Smooth muscle cell (in vitro differentiated cells): ENCODE results near the gene CBLN3. TPM values are rescaled to one million over a fixed set of nuclear protein-coding genes. Genes with fewer than 3 reads are reported as not detected.

Experiments
- DNase-seq: peaks from one replicate; lab custom pipeline; 2025; ENCODE audit not compliant: unreplicated experiment; lab: John Stamatoyannopoulos, UW
- H2AFZ ChIP-seq: fragments of 200-600 bp; sonication (generic); 2 replicates; pipeline ENCODE4 v1.6.0; 2016; ENCODE audit warnings: antibody characterized with exemption, low read depth, mild to moderate bottlenecking
- H3F3A ChIP-seq: fragments of 200-600 bp; sonication (generic); 2 replicates; pipeline ENCODE4 v1.6.0; 2017; ENCODE audit warnings: antibody characterized with exemption, low read depth
- H3K27ac ChIP-seq: fragments of 200-600 bp; sonication (generic); 2 replicates; pipeline ENCODE4 v1.5.1; 2016; ENCODE audit warnings: low read depth, mild to moderate bottlenecking
- H3K27me3 ChIP-seq: fragments of 200-600 bp; sonication (generic); 2 replicates; pipeline ENCODE4 v1.6.1; 2016; ENCODE audit warnings: low read depth, mild to moderate bottlenecking
- H3K36me3 ChIP-seq: fragments of 200-600 bp; sonication (generic); 2 replicates; pipeline ENCODE4 v1.5.1; 2016; ENCODE audit warnings: low read depth
- H3K4me1 ChIP-seq: fragments of 200-600 bp; sonication (generic); 2 replicates; pipeline ENCODE4 v1.5.1; 2016; ENCODE audit warnings: low read depth
- H3K4me2 ChIP-seq: fragments of 200-600 bp; sonication (generic); 2 replicates; pipeline ENCODE4 v1.6.0; 2016; ENCODE audit warnings: mild to moderate bottlenecking
- H3K4me3 ChIP-seq: fragments of 200-600 bp; sonication (generic); 2 replicates; pipeline ENCODE4 v1.5.1; 2016; ENCODE audit warnings: mild to moderate bottlenecking
- H3K79me2 ChIP-seq: fragments of 200-600 bp; sonication (generic); 2 replicates; pipeline ENCODE4 v1.6.0; 2016; ENCODE audit warnings: low read depth, mild to moderate bottlenecking
- H3K9ac ChIP-seq: fragments of 200-600 bp; sonication (generic); 2 replicates; pipeline ENCODE4 v1.6.0; 2016; ENCODE audit warnings: low read depth
- H3K9me3 ChIP-seq: fragments of 200-600 bp; sonication (generic); replicated peaks from 2 replicates; pipeline ENCODE4 v1.5.1; 2016; ENCODE audit warnings: low read depth
- H4K20me1 ChIP-seq: fragments of 200-600 bp; sonication (generic); 2 replicates; pipeline ENCODE4 v1.6.0; 2016; ENCODE audit warnings: low read depth
- CTCF ChIP-seq: fragments of 200-600 bp; sonication (generic); IDR thresholded peaks from 2 replicates; pipeline ENCODE4 v1.5.1; 2017; ENCODE audit warnings: borderline replicate concordance, mild to moderate bottlenecking, antibody characterized with exemption; ENCODE audit not compliant: insufficient read depth, poor library complexity, severe bottlenecking
- WGBS: methylation state at CpG from one replicate; pipeline ENCODE4 v1.1.7; 2016; ENCODE audit warnings: low lambda C conversion rate; 5-methylcytosine and 5-hydroxymethylcytosine counted together
- polyA plus RNA-seq: library from polyadenylated mRNA; unstranded; fragments of >200 nt; fragmentation: Nextera tagmentation; extraction: Ambion mirVana; gene quantifications from 2 replicates; pipeline ENCODE4 v1.2.1, GENCODE V29; 2016
- total RNA-seq: library from RNA; depleted of rRNA; stranded (reverse); fragments of >200 nt; gene quantifications from 2 replicates; pipeline ENCODE4 v1.2.3, GENCODE V29; 2014

The CBLN3 gene
- total and polyA plus RNA-seq, 2 experiments from 2014 or later: 1.1 to 1.6 TPM

- no peaks in the 10 kb centered on the region for H3K36me3 ChIP-seq
- peaks cover 3% of the 10 kb centered on the region for H3K4me1 ChIP-seq
- WGBS: 97% methylated on average over 2 of the region's 2 CpGs
These were observed 5.8 kb upstream of the CBLN3 start for GRCh38 chr14:24435192-24435810.

DNA sequence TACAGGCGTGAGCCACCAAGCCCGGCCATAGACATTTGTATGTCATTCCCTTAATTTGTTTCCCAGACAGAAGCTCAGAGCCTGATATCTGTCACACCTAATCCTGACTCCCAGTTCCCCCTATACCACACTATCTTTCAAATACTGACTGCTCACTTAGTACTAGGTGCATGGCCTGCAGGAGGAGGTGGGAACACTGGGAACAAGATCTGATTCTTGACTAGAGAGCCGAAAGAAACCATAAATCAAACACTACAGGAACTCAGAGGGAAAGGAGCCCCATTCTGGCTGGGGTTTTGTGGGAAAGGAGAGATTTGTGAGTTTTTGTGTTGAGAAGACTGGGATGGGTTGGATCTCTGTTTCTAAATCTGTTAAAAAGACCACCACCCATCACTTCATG, 5.2 kb upstream of the CBLN3 start:
- WGBS: 90% methylated on average over 3 of the region's 3 CpGs
- peaks cover 3% of the 10 kb centered on the region for H3K4me1 ChIP-seq
- H3K4me2 ChIP-seq: no peak overlapping the region
- H2AFZ ChIP-seq: no peak overlapping the region
- no peaks in the 10 kb centered on the region for H3K36me3 ChIP-seq
- no peak overlapping the region for H3K27ac ChIP-seq
- H3F3A ChIP-seq: peaks cover 18% of the 10 kb centered on the region
- no peak overlapping the region for H3K9ac ChIP-seq
- H3K27me3 ChIP-seq: no peaks in the 10 kb centered on the region
- peaks cover 34% of the 10 kb centered on the region for H4K20me1 ChIP-seq
- H3K79me2 ChIP-seq: peaks cover 19% of the 10 kb centered on the region
- DNase-seq: no peak
- H3K9me3 ChIP-seq: no peaks in the 10 kb centered on the region
- no peak overlapping the region for H3K4me3 ChIP-seq
- no peak for TF ChIP-seq CTCF

More at GRCh38 chr14:24435192-24435810, 5.8 kb upstream of the CBLN3 start:
- H3F3A ChIP-seq: peaks cover 18% of the 10 kb centered on the region
- H2AFZ ChIP-seq: no peak overlapping the region
- no peaks in the 10 kb centered on the region for H3K9me3 ChIP-seq
- no peak overlapping the region for H3K9ac ChIP-seq
- peaks cover 19% of the 10 kb centered on the region for H3K79me2 ChIP-seq
- DNase-seq: no peak
- H3K4me2 ChIP-seq: no peak overlapping the region
- H3K4me3 ChIP-seq: no peak overlapping the region
- H3K27ac ChIP-seq: no peak overlapping the region
- peaks cover 34% of the 10 kb centered on the region for H4K20me1 ChIP-seq
- no peak for TF ChIP-seq CTCF
- H3K27me3 ChIP-seq: no peaks in the 10 kb centered on the region

- 93% methylated on average over 7 of the region's 7 CpGs for WGBS
- Histone ChIP-seq H3K9ac (no peak overlapping the region), H3K4me3 (no peak overlapping the region), H3K27me3 (no peaks in the 10 kb centered on the region), H3K27ac (no peak overlapping the region), H3K4me2 (no peak overlapping the region), H3K4me1 (peaks cover 10% of the 10 kb centered on the region), H4K20me1 (peaks cover 34% of the 10 kb centered on the region), H3F3A (peaks cover 18% of the 10 kb centered on the region), H2AFZ (no peak overlapping the region), H3K79me2 (peaks cover 22% of the 10 kb centered on the region), H3K9me3 (no peaks in the 10 kb centered on the region), H3K36me3 (no peaks in the 10 kb centered on the region)
- no peak for TF ChIP-seq CTCF
- no peak for DNase-seq
These were observed 4.6 kb upstream of the CBLN3 start for GRCh38 chr14:24434036-24434435.
